Uterus (tissue), 2 donors: ENCODE data around the gene LTBP1.
A peak's percentile ranks its signal among the peaks of the same experiment; 100 is the strongest.

ENCODE experiments used
- CTCF ChIP-seq, 4 experiments: fragments of 200-600 bp in 2 of 4; fragments of 450-650 bp in 2 of 4; sonication (generic) in 2 of 4; IDR thresholded peaks; one replicate each; pipeline ENCODE4 v1.5.1; 2016 to 2019; ENCODE audit warnings: antibody characterized with exemption in 4 of 4, mild to moderate bottlenecking in 2 of 4, moderate library complexity in 1 of 4
- POLR2A ChIP-seq, 2 donors: fragments of 450-650 bp; IDR thresholded peaks; one replicate each; pipeline ENCODE4 v1.6.1; 2016; ENCODE audit warnings: antibody characterized with exemption in 2 of 2, mild to moderate bottlenecking in 1 of 2, moderate library complexity in 1 of 2

- peak; percentile 36 to 63 (median 49) for TF ChIP-seq CTCF (IDR thresholded peaks at IDR 0.05)
- TF ChIP-seq POLR2A (IDR thresholded peaks at IDR 0.05): no peak
Measured at GRCh38 chr2:33034784-33035183, 88.0 kb downstream of the LTBP1 start.
